Putamen (tissue), 1 donor: ENCODE measurements around the gene KIF12.

Experiments used
- DNase-seq: peaks from one replicate; pipeline ENCODE4 v3.0.0-alpha.2; 2016; ENCODE audit warnings: low spot score

KIF12 gene

GRCh38 chr9:114065304-114065703 is 33.8 kb downstream of the KIF12 start:
- no peak for DNase-seq

- no peak for DNase-seq
Observed at GRCh38 chr9:114061830-114062474, 37.1 kb downstream of the KIF12 start.

GRCh38 chr9:114061292-114061691 is 37.8 kb downstream of the KIF12 start:
- DNase-seq, result no peak

DNA sequence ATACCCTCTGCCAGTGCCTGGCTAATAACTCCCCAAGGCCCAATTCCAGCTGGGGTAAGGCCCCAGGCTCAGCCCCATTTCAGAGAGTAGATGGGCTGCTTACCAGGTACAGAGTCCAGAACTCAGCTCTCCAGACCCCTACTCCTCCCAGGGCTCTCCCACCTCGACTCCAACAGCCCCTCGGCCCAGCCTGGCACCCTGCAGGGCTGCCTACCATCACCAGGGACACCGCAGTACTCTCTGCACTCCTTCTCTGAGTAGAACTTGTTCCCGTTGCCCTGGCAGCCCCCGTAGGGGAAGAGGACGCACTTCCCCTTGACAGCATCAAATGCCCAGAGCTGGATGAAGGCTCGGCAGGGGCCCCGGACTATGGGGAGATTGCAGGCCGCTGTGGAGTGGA is 38.4 kb downstream of the KIF12 start:
- no peak for DNase-seq

GRCh38 chr9:114060070-114060469 is 39.0 kb downstream of the KIF12 start:
- no peak for DNase-seq

DNA sequence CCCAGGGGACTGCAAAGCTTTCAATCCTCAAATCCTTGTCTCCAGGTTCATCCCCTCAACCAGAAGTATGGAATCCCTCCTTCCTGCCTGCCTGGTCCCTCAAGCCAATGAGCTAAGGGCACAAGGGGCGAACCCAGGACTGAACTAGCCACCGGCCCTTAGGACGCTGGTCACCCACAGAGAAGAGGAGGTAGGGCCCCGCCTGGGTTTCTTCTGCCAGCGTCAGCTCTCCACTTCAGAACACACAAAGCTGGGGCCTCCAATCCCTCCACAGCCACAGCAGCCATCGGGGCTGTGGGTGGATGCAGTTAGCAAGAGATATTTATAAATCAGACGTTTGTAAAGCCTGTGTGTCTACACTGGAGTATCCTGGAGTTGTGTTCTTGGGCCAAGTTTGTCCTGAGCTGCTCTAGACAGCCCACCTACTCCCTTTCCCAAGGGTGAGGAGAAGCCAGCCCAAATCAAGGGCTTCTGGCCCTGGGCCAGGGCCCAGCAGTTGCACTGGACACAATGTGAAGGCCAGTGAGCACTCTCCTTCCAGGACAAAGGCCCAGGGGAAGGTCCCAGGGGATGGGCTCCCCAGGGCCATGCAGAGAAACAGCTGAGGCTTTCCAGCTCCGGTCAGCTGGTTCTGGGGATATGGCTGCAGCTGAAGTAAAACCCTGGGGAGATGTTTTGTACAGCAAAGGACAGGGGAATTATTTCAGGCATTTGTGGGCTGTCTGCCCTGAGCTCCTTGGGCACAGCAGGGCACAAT is 39.9 kb downstream of the KIF12 start:
- no peak for DNase-seq

DNA sequence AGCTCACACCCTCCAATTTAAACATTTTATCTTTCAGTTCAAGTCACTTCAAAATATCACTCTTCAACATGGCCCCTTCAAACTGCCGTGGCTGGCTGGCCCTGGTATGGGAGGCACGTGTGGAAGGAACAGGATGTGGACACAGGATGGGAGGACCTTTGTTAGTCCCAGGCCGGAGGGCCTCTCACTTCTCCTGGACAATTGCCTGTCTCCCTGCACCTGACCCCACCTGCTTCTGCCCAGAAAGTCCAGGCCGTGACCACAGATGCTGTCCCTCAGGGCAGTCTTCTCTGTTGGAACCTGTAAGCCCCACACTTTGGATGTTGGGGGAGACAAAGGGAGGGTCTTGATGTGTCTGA is 40.4 kb downstream of the KIF12 start:
- DNase-seq, result no peak

- DNase-seq, result no peak
Observed at GRCh38 chr9:114057161-114057885, 41.8 kb downstream of the KIF12 start.

- DNase-seq, result no peak
Observed at GRCh38 chr9:114056527-114056926, 42.6 kb downstream of the KIF12 start.

DNA sequence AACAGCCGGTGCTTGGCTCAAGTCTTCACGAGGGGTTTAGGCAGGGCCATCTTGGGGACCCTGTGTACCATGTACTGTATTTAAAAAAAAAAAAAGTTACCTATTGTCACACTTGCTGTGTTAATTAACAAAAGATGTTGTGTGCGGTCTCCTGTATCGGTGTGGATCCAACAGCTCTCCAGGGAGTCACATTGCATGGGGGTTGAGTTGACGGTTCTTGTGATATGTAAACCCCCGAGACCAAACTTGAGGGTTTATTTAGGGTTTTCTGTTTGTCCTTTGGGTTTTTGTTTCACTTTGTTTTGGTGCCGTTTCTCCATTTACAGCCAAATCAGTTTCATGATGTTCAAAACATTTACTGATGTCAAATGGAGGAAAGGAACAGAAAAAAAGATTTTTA is 43.2 kb downstream of the KIF12 start:
- DNase-seq, result no peak

GRCh38 chr9:114055061-114055460 is 44.0 kb downstream of the KIF12 start:
- DNase-seq, result no peak

- no peak for DNase-seq
Observed at GRCh38 chr9:114054191-114054690, 44.9 kb downstream of the KIF12 start.

DNA sequence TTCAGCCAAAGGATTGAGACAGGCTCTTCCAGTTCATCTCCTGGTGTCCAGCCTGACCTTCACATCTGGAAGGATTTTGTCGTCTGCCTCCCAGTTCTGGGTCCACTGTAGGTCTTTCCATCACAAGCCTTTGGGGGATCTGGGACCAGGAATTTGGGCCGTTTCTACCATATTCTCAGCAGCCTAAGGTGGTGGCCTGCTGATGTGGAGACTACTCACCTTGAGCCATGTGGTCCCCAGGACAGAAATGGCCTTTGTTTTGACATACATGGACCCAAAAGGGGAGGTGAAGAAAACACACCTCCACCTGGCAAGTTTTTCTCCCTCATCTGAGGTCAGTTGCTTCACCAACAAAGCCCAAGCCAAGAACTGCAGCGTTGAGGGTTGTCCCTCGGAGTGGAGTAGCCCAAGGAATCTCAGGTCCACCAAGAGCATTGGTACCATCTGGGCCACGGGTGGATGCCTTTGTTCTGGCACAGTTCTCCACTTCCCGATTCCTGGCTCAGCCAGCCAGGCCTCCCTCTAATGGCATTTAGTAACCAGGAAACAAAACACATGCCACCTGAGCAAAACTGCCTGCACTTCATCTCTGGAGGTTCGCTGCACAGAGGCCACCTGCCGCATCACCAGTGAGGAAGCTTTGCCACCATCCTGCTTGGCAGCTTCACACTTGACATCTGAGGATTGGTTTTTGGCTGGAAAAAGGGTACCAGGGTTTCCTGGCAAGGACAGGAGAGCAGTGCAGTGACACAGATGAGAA is 45.7 kb downstream of the KIF12 start:
- DNase-seq, result no peak

- DNase-seq, result no peak
Observed at GRCh38 chr9:114051706-114052105, 47.4 kb downstream of the KIF12 start.

DNA sequence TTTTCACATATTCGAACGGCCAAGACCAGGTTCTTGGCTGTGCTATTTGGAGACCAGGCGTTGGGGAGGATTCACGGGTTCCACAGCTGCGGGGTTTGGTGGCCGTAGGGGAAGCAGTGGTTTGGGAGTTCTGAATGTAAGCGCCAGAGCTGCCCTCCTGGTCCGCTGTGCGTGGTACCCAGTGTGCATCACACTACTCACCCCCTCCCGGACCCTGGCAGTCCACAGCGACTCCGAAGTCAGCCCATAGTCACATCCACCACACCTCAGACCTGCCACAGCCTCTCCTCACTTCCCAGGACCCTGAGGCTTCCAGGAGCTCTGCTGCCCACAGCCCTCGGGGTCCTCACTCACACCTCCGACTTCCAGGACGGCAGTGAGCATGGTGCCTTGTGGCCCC is 47.8 kb downstream of the KIF12 start:
- no peak for DNase-seq

GRCh38 chr9:114050646-114051045 is 48.4 kb downstream of the KIF12 start:
- no peak for DNase-seq

- no peak for DNase-seq
Observed at GRCh38 chr9:114050226-114050568, 48.9 kb downstream of the KIF12 start.

- no peak for DNase-seq
Observed at GRCh38 chr9:114049441-114050225, 49.5 kb downstream of the KIF12 start.

- no peak for DNase-seq
Observed at GRCh38 chr9:114048533-114049415, 50.3 kb downstream of the KIF12 start.

- DNase-seq, result no peak
Observed at GRCh38 chr9:114047717-114048116, 51.4 kb downstream of the KIF12 start.

DNA sequence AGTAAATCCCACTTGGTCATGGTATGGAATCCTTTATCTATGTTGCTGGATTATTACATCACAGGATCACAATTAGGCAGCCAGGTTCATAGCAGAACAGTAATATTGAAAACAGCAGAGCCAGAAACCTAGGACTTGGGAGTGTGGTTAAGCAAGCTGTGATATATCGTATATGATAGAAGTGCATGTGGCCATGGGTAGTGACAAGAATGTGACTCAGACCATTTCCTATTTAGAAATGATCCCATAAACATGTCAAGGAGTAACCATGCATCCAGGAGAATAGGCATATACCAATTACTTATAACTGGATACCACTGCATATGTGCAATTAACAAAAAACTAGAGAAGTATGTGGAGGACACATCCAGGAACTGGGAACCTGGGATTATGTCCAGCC is 52.2 kb downstream of the KIF12 start:
- no peak for DNase-seq
